HG02588 (cell line): Measurements from ENCODE around the gene RNF40.

Experiments used
- ATAC-seq: cut with Tn5 transposase; IDR thresholded peaks from one replicate; pipeline ENCODE4 v1.9.1; 2021; ENCODE audit warnings: mild to moderate bottlenecking, moderate library complexity; ENCODE audit not compliant: unreplicated experiment

The RNF40 gene

DNA sequence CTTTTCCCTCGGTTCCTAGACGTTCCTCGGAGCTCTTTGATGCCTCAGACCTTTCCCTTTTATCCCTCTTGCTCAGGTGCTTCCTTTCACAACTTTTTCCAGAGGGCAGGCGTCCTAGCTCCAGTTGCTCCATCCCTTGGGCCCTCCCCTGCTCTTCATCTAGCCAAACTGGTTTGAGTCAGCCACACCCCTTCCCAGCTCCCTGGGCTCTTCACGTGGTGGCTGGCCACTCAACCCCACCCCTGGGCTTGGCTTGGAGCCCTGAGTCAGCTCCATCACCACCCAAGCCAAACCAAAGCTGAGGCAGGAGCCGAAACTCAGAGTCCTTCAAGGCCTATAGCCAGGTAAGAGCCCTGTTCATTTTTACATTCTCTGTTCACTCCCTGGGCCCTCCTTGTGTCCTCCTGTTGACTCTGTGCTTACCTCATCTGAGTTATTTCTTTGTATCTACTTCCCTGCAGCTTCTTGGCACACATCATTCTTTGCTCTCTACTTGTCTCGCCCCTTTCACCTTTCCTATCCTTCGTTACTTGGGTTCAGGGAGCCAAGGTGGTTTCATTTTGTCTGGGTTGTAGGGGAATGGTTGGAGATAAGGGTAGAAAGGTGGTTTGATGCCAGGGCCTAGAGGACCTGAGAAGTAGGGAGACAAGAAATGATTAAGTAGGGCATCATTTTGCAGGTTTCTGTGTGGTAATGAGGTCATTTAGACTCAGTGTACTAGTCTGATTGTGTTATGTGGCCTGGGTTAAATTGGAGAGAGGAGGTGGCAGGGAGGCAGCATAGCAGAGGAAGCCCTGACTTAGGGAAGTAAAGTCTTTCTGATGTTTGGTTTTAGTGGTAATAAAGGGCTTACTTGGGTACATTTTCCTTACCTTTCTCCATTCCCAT lies 21.5 kb upstream of the RNF40 start:
- ATAC-seq = no peak

DNA sequence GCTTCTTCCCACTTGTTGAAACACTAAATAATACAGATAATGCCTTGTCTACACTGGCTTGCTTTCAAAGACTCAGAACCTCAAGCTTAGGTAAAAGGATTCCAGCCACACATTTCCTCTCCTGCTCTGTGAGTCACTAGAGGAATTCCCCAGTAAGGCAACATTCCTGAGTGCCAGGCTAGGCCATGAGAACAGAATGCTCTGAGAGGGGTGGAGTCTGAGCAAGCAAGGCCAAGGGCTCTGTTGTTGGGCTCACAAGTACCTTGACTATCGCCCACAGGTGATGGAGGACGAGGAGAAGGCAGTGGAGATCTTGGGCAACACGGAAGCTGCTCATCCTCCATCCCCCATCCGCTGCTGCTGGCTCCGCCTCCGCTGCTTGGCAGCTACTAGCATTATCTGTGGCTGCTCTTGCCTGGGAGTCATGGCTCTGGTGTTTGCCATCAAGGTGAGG lies 20.6 kb upstream of the RNF40 start:
- ATAC-seq = no peak

DNA sequence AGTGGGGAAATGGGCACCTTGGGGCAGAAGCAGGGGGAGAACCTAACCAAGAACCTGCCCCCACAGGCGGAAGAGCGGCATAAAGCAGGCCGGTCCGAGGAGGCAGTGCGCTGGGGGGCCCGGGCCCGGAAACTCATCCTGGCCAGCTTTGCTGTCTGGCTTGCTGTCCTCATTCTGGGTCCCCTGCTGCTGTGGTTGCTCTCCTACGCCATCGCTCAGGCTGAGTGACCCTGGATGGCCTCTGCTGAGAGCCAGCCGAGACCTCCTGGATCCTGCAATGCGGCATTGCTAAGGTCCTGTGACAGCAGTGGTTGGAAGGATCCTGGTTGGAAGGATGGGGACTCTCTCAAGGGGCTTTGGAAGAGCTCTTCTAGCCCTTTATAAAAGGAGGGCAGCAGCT lies 18.4 kb upstream of the RNF40 start:
- no peak for ATAC-seq

DNA sequence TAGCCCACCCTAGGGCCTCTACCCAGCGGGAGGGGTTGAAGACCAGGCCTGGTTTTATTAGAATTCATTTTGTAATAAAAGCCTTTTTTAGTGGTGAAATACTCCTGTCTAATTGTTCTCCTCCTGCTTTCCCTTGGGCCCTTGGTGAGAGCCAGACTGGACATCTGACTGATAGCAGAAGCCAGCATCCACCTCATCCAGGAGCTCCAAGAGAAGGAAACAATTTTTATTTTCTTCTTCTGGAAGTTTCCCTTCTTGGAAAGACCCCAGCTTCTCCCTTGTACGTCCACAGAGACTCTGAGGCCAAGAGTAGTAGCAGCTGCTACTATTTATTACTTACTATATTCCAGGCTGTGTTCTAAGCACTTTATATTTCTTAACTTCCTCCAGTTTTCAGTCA lies 17.9 kb upstream of the RNF40 start:
- no peak for ATAC-seq

DNA sequence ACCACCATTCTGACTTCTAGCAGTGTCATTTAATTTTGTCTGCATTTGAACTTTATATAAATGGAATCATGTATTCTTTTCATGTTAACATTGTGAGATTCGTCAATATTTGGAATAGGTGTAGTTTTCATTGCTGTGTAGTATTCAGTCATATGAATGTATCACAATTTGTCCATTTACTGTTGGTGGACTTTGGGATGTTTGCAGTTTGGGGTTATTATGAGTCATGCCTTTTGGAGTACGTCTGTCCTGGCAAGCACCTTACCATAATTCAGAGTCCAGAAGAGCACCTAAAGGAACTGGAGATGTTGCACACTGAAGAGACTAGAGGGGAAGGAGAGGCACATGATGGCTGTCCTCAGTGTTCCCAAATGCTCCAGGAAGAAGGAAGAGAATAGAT lies 17.0 kb upstream of the RNF40 start:
- ATAC-seq = no peak

DNA sequence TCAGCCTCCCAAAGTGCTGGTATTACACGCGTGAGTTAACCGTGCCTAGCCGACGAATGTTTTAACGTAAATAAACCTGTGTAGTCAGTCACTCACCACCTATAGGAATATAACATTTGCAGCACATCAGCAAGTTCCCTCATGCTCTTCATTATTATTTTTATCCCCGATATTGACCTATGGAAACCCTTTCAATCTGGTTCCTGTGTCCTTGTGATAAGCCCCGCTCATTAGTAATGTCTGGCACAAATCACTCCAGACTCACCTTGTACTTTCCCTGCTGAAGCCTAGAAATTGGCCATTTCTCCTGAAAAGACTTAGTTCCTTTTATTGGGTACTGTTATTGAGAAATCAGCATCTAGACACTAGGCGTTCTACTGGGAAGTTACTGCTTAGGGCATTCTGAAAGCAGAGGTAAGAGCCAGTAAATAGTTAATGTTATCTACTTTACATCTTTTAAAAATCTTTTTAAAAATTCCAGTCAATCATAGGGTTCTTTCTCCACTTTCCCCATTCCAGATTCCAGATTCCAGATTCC lies 15.4 kb upstream of the RNF40 start:
- ATAC-seq = no peak

DNA sequence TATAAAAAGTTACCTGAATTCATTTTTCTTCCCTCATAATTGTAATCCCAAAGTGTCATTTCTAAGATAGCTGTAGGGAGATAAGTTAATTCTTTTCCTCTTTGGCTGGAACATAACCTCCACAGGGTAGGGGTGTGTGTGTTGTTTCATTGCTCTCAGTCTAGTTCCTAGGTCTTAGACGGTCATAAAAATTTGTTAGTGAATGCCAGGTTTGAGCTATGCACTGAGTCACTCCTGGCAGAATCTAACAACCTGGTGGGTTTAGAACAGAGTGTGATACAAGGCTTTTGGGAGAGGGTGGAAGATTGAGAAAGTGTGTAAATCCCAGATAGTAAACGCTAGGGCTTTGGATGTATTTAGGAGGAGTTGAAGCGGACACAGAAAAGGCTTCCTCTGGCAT lies 14.8 kb upstream of the RNF40 start:
- ATAC-seq = no peak

DNA sequence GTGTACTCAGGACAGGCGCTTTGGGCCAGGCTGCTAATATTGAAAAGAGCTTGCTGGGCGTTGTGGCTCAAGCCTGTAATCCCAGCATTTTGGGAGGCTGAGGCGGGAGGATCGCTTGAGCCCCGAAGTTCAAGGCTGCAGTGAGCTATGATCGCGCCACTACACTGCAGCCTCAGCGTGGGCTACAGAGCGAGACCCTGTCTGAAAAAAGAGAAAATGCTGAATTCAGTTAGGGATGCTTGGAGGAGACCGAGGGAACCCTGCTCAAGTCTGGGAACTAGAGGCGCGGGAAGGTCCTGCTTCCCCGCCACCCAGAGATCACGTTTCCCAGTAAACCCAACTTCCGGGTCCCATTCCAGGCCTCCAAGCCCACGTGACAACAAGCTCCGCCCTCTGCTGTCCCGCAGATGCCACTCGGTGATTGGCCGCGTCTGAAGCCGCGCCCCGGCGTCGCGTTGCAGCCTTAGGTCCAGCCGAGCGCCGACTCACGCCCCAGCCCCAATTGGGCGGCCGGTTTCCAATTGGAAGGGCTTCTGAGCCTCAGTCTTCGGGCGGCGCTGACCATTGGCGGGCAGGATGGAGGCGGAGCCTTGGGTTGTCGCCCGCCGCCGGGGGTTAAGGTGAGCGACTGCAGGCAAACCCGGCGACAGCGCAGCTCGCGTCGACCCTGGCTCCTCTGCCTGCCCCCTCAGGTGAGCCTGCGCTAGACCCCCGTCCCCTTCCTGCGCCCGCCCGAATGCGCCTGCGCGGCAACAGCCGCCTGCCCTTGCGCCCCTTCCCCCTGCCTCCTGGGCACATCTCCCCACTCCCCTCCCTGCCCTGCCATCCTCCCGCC lies 14.1 kb upstream of the RNF40 start, which contains the start of gene PHKG2:
PHKG2 (plus strand) TSS at position 627 of the 835 bp plus-strand sequence. CDS start 396 bp downstream, outside the sequence.
- ATAC-seq = peak; percentile 91

DNA sequence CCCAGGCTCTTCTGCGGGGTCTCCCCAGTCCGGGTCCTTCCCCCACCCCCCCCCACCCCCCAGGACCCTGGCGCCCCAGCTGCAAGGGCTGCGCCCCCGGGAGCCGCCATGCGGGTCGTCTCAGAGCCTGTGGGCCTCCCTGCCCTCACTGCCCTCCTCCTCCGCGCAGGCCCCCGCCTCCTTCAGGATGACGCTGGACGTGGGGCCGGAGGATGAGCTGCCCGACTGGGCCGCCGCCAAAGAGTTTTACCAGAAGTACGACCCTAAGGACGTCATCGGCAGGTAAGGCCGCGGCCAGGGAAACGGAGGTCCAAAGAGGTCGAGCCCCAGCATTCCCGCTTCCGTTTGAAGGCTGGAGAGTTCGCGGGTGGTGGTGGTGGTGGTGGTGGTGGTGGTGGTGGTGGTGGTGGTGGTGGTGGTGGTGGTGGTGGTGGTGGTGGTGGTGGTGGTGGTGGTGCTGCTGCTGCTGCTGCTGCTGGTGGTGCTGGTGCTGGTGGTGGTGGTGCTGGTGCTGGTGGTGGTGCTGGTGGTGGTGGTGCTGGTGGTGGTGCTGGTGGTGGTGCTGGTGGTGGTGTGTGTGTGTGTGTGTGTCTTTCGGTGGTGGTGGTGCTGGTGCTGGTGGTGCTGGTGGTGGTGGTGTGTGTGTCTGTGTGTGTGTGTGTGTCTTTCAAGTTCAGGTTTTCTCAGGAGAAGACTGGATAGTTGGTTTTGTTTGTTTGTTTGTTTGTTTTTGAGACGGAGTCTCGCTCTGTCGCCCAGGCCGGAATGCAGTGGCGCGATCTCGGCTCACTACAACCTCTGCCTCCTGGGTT lies 13.3 kb upstream of the RNF40 start:
- peak; percentile 6 for ATAC-seq

DNA sequence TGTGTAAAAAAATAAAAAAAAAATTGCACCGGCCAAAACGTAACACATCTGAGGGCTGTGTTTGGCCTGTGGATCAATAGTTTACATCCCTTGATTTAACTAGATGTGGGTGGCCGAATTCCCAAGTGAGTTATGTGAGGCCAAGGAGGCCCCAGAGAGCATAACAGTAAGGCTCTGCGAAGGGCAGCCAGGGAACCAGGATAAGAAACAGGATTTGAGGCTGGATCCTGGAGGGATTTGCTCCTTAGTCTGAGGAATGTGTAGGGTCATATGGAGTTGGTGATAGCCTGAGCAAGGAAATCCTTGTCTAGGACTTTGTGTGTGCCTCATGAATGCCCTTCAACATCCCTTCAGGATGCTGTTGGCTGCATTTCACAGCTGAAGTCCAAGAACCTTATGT lies 11.9 kb upstream of the RNF40 start:
- no peak for ATAC-seq

DNA sequence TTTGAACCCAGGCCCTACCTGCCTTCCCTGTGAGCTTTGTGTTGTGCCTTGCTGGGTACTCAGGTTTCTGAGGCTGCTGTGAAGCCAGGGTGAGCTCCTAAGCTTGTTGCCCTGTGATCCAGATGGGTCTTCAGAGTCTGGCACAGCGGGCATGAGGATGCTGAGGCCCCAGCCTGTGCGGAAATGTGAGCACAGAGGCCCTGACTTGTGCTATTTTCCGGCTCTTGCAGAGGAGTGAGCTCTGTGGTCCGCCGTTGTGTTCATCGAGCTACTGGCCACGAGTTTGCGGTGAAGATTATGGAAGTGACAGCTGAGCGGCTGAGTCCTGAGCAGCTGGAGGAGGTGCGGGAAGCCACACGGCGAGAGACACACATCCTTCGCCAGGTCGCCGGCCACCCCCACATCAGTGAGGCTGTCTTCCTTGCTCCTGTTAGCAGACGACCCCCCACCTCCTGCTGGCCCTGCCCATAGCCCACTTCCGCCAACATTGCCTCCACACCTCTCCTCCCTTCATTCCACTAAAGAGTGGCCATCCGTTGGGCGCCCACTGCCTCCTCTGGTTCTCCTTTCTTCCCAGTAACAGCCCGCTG lies 11.2 kb upstream of the RNF40 start:
- no peak for ATAC-seq

DNA sequence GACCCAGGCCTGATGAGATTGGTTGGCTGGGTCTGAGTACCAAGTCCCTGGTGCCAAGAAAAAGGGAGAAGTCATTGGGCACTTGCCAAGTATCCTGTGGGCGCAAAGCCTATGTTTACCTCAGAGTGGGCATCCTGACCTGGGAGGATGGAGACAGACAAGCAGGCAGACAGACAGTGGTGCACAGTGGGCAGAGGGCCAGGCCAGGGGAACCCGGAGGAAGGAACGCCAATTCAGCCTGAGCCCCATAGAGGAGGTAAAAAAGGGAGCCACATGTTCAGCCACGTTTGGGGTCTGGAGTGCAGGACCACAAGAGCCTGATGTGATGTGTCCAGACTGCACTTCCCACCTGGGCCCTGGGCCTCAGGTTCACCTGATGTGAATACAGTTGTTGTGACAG lies 8.5 kb upstream of the RNF40 start:
- no peak for ATAC-seq

DNA sequence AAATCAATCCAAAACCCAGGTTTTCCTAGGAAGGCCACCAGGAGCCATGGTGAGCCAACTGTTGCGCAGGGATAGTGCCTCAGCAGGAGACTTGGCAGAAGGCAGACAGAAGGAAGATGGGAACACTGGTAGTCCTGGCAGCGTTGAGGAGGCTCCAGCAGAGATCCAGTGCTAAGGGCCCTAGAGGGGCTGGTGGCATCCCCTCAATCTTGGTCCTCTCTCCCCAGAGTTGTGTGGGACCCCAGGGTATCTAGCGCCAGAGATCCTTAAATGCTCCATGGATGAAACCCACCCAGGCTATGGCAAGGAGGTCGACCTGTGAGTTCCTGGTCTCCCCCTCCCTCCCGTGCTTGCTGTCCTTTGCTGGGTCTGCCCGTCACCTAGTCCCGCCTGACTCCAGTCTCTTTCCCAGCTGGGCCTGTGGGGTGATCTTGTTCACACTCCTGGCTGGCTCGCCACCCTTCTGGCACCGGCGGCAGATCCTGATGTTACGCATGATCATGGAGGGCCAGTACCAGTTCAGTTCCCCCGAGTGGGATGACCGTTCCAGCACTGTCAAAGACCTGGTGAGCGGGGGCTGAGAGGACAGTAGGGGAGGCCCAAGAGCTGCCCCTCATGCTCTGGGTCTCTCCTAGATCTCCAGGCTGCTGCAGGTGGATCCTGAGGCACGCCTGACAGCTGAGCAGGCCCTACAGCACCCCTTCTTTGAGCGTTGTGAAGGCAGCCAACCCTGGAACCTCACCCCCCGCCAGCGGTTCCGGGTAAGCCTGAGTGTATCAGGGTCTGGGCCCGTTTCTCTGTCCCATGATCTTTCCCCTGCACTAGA lies 6.0 kb upstream of the RNF40 start:
- no peak for ATAC-seq

DNA sequence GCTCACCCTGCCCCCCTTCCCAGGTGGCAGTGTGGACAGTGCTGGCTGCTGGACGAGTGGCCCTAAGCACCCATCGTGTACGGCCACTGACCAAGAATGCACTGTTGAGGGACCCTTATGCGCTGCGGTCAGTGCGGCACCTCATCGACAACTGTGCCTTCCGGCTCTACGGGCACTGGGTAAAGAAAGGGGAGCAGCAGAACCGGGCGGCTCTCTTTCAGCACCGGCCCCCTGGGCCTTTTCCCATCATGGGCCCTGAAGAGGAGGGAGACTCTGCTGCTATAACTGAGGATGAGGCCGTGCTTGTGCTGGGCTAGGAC lies 5.4 kb upstream of the RNF40 start:
- ATAC-seq = no peak

DNA sequence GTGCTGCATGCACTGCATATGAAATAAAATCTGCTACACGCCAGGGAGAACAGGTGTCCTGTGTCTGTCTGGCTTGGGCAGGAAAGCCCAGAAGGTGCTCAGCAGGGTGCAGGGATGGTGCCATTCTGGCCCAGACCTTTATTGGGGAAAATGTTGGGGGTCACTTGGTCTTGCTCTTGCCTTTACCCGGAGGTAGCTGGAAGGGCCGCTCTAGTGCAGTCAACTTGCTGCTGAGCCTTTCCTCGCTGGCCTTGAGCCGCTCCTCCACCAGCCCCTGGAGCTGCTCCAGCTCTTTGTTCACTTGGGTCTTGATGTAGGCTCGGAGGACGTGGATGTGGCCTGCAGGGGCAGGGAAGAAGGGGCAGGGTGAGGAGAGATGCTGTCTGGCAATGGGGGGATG lies 4.8 kb upstream of the RNF40 start:
- no peak for ATAC-seq

DNA sequence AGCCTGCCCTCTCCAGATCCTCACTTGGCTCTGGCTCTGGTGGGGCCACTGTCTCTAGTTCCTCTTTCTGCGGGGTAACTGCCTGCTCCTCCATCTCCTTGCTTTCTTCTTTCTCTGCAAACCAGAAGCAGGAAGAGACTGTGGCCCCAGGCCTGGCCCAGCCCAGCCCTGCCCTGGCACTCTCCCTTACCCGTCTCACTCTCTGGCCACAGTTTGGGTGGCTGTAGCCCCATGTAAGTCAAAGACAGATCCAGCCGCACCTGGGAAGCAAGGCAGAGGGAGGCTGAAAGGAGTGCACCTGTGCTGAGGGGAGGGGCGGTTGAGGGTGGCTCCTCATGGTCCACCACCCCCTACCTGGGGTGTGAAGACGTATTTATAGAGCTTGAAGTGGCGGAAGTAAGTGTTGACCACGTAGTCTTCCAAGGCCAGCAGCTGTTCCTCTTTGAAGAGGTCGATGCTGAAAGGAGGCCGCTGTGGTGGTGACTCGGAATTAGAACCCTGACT lies 3.1 kb upstream of the RNF40 start:
- ATAC-seq = no peak

DNA sequence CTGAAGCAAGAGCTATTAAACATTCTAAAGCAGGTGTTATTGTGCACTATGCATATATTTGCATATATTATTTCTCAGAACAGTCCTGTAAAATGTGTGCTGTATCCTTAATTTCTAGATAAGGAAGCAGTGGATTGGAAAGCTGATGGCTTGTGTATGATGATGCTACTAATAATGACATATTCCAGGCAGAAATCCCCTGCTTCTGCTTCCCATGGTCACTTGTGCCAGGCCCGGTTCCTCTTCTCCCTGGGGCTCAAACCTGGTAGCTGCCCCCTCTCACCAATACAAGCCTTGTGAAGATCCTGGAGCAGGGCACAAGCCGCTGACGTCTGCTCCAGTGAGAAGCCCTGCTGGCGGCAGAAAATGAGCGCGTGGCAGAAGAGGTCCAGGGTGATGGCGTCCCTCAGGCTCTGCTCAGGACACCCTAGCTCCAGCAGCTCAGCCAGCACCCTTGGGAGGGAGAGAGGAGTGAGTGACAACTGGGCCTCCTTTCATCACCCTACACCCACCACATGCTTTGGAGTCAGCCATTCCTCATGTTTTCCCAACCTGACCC lies 2.0 kb upstream of the RNF40 start:
- ATAC-seq = no peak

DNA sequence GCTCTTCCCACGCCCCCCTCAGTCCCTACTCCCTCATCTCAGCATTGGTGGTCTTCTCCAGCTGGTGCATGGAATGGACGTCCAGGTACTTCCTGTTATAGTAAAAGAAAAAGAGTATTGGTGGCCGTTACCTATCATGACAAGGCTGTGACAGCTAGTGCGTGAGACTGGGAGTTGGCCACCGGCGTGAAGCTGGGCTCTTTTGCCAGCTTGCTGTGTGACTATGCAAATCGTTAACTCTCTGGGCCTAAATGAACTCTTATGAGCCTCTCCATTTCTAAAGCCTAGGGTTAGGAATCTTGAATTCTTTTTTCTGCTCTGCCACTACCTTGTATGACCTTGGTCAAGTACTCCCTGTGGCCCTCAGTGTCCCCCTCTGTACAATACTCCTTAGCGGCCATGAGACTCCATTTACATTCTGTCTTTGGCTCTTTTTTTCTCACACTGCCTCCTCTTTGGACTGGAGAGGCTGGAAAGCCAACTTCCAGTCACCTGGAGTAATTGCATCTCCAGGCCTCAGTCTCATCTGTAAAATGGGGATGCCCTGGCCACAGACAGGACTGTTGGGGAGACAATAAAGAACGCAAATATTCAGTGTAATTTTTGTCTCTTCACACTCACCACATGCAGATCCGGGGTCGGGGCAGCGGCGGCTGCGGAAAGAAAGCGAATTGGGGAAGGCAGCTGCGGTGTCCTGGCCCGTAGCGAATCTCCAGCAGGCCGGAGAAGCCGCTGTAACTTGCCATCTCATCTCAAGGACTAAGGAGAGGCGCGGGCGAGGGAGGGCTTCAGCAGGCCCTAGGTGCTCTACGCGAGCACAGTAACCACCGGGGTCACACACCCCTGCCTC lies 1.3 kb upstream of the RNF40 start:
- ATAC-seq = no peak
